LoVo (cell line): Measurements from ENCODE around the gene NMS.

Experiments
- DNase-seq: peaks from one replicate; pipeline ENCODE4 v3.0.0-alpha.2; 2016; ENCODE audit warnings: low spot score

The NMS gene

DNA sequence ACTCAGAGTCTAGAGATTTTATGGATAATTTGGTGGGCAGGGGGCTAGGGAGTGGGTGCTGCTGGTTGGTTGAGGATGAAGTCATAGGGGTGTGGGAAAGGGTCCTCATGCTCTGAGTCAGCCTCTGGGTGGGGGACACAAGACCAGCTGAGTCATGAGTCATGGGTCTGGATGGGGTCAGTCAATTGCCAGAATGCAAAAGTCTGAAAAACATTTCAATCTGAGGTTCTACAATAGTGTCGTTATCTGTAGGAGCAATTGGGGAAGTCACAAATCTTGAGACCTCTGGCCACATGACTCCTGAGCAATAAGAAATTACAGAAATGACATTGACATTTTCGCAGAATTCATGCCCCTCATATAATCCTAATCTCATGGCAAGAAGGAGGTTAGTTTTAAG lies 15.1 kb downstream of the NMS start:
- no peak for DNase-seq

DNA sequence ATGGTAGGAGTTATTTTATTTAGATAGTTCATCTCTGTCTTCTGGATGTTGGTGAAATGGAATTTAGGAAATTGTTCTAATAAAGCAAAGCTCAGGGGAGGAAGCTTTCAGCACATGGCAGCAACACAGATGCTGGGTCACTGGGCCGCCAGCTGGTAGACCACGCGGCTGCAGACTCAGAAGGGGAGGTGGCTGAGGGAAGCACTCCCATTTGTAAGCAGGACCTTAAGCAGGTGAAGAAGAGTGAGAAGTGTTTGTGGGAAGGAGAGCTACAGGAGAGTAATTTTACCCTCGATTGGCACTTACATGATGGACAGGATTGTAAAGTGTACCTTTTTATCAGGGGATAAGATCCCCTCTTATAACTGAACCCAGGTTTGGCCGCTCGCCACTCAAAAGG lies 24.4 kb downstream of the NMS start:
- no peak for DNase-seq

DNA sequence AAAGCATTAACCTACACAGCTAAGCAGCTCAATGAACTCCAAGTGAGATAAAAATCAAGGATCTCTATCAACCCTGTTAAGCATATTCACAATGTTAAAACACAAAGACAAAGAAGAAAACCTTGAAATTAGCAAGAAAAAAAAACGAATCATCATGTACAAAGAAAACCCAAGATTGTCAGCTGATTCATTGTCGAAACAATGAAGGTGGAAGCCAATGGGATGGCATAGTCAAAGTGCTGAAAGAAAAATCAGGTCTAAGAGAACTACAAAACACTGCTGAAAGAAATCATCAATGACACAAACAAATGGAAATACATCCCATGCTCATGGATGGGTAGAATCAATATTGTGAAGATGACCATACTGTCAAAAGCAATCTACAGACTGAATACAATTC lies 32.5 kb downstream of the NMS start:
- DNase-seq: no peak

DNA sequence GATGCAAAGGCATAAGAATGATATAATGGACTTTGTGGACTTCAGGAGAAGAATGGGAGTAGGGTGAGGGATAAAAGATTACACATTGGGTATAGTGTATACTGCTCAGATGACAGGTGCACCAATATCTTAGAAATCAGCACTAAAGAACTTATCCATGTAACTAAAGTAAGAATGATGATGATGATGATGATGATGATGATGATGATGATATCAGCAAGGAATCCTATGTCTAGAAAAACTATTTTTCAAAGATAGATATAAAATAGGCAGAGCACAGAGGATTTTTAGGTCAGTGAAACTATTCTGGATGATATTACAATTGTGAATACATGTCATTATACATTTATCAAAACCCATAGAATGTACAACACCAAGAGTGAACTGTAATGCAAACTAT lies 34.3 kb downstream of the NMS start:
- no peak for DNase-seq

DNA sequence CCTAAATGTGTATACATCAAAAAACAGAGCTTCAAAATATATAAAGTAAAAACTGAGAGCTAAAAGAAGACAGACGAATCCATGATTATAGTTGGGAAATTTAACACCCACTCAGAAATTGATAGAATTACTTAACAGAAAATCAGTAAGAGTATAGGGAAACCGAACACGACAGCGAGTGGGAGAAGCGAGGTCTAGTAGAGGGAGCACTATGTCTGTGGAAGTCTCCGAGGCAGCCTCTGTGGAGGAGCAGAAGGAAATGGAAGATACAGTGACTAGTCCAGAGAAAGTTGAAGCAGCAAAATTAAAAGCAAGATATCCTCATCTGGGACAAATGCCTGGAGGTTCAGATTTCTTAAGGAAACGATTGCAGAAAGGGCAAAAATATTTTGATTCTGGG lies 38.8 kb downstream of the NMS start:
- no peak for DNase-seq

DNA sequence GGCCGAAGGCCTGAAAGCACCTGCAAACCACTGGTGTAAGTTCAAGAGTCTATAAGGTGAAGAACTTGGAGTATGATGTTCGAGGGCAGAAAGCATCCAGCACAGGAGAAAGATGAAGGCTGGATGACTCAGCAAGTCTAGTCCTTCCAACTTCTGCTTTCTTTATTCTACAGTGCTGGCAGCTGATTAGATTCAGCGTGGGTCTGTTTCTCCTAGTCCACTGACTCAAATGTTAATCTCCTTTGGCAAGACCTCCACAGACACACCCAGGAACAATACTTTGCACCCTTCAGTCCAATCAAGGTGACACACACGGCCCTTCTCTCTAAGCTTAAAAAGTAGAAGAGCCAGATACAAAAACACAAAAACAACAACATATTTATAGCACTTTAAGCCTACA lies 43.4 kb downstream of the NMS start:
- DNase-seq: no peak

DNA sequence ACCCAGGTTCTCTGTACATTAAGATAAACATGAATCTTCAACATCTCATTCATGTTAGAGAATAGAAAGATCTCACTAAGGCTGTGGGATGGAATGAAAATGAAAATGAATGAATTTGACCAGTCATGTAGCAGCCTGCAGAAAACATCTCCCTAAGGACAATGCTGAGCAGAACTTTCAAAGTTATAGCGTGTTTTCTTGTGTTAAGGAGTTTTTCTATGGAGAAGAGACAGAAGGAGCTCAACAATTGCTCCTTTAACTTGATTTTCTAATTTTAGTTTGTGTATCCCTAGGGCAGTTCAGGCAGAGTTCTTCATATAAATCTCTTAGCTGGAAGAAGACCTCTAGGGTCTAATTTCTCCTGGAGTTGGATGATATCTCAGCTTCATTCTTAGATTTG lies 47.3 kb downstream of the NMS start:
- DNase-seq: no peak

DNA sequence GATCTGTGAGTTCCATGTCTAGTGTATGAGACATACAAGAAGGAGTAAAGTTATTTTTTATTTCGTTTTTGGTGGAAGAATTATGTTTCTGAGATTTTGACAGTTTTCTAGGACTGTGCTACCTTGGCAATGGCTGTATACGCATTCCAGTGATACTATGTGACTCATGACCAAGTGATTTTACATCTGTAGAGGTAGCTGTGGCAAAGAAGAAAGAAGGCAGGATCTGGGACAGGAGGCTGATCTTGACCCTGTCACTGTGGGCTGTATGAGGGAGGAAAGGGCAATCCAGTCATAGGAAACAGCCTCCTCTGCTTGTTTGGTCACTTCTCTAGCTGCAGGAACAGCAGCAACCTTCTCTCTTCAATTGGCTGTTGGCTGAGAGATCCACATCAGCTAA lies 48.5 kb downstream of the NMS start:
- no peak for DNase-seq

DNA sequence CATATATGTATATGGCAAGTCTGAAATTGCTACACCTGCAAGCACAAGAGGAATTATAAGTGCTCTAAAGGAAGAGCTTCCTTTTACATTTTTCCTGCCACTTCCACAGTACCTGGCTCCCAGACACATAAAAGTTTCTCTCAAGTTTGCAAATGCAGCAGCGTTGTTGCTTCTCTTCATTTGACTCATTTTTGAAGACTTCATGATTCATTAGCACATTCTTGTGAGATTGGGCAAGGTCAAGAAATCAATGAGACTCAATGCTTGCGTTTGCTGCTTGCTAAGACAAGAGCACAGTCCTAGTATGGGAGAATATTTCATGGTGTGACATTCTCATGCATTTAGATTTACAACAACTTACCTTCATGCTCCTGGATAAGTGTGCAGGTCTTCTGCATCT lies 49.9 kb downstream of the NMS start:
- DNase-seq: no peak

DNA sequence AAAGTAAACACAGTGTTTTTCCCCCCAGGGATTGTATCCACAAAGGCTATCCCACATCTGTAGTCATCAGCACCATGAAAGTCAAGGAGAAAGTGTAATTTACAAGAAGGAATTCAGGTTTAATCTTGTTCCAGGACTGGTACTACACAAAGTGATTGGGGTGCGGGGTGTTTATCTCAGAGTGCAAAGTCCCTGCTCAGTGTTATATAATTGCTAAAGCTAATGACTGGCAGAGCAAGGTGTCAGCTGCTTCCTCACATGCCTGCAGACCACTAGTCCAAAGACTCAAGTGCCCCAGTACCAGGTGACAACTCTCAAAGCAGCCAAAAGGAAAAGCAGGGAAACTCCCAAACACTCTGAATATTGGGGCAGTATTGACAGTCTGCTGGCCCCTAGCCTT lies 52.1 kb downstream of the NMS start:
- no peak for DNase-seq

DNA sequence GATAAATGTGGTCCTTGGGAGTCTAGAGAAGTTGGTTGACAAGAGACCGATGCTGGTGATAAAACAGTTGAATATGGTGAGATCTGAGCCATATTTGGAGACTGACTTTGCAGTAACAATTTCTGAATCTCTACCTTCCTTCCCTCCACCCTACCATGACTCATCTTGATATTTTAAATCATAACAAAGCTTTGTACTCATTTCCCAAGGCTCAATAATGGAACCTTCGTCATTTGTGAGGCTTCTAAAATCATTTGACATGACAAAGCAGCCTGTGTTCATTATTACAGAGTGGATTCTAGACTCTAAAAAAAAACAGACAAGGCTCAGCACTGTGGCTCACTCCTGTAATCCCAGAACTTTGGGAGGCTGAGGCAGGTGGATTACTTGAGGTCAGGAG lies 54.0 kb downstream of the NMS start:
- DNase-seq: no peak

DNA sequence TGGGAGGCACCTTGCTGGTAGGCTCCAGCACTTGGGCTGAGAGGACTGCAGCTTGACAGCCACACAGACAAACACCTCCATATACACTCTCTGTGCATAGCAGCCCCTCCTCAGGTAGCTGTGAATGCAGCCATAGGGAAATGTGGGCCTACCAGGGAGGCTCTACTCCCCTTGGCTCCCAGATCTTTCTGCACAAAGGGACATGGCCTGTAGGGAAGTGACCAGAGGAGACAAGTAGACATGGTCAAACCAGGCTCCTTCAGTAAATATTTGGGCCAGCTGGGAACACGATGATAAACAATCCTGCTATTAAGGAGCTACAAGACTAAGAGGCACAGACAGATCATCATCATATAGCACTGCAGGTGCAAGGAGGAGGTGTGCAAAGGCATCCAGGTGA lies 56.6 kb downstream of the NMS start:
- no peak for DNase-seq

DNA sequence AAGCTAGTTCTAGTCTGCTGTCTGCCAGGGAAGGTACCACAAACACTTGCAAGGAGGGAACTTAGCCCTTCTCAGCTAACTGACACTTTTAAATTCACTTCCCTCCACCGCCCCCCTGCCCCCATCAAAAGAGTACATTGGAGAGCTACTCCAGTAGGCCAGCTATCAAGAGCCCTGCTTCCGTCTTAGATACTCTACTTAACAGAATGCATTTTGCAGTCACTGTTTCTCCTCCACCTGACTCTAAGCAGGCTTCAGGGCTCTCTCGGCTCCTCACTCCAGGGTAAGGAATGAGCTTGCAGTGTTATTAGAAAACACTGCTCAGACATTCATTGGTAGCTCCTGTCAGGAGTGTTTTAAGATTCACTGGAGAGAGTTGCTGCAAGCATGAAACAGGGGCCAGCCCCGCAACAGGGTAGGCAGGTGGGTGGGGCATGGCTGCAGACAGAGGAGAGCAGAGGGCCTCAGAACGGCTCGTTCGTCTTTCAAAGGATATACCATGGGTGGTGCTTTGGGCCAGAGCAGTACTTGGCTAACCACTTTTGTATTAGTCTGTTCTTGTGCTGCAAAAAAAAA lies 57.2 kb downstream of the NMS start:
- DNase-seq: no peak

DNA sequence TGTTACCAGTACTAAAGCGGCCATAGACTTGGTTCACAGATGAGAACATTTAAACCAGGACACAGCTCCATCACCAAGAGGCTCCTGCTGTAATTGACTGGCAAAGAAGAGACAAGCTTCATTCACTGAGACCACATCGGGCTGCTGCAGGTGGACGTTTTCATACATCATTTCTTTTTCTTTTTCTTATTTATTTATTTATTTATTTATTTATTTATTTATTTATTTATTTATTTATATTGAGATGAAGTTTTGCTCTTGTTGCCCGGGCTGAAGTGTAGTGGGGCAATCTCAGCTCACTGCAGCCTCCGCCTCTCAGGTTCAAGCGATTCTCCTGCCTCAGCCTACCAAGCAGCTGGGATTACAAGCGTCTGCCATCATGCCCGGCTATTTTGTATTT lies 58.9 kb downstream of the NMS start:
- DNase-seq: no peak

DNA sequence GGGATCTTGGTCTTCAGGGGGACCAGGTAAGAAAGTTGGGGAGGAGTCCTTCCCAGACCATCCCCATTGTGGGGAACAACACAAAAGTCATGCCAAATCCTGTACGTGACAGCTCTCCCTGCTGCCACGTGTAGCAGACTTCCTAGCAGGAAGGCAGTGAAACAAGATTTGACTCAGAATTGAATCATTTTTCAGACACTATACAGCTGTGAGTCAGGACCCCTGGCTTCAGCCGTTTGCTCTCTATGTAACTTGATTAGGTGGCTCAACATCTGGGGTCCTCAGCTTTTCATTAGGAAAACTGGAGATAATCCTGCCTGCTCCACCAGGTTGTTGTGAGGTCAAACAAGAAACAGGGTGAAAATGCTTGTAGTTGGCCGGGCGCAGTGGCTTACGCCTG lies 59.6 kb downstream of the NMS start:
- no peak for DNase-seq
